LNCaP clone FGC (cell line): ENCODE results near the gene IFI30.

Experiments
- DNase-seq: peaks from one replicate; pipeline ENCODE4 v3.0.0-alpha.2; 2011; ENCODE audit warnings: low read depth
- H3K4me3 ChIP-seq: 2 replicates; pipeline ENCODE4 v1.5.1; 2011; ENCODE audit warnings: mild to moderate bottlenecking, low read depth, low read length, control low read depth
- TF ChIP-seq, protein P1 (sequence below): IDR thresholded peaks from 2 replicates; pipeline ENCODE4 v1.5.1; 2012; ENCODE audit warnings: mild to moderate bottlenecking; ENCODE audit not compliant: control insufficient read depth, insufficient read depth; ENCODE audit errors: extremely low read depth

IFI30 gene

DNA sequence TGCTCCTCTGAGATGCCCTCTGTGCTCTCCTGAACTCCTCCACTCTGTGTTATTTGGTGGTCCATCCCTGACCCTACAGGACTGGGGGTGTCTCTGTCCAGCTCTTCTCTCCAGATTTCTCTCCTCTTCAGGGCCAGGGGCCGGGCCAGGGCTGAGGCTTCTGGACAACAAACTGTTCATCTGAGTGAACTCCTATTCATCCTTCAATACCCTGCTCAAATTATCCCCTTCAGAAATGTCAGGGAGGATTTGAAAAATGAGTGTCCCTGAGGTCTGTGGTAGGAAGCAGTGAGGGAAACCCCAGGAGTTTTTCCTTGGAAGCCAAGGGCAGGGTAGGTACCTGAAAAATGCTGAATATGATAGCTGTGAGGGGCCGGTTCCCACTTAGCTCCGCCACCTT lies 45.0 kb downstream of the IFI30 start:
- H3K4me3 ChIP-seq, result no peak overlapping the region
- TF ChIP-seq, protein P1, sequence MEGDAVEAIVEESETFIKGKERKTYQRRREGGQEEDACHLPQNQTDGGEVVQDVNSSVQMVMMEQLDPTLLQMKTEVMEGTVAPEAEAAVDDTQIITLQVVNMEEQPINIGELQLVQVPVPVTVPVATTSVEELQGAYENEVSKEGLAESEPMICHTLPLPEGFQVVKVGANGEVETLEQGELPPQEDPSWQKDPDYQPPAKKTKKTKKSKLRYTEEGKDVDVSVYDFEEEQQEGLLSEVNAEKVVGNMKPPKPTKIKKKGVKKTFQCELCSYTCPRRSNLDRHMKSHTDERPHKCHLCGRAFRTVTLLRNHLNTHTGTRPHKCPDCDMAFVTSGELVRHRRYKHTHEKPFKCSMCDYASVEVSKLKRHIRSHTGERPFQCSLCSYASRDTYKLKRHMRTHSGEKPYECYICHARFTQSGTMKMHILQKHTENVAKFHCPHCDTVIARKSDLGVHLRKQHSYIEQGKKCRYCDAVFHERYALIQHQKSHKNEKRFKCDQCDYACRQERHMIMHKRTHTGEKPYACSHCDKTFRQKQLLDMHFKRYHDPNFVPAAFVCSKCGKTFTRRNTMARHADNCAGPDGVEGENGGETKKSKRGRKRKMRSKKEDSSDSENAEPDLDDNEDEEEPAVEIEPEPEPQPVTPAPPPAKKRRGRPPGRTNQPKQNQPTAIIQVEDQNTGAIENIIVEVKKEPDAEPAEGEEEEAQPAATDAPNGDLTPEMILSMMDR, result no peak
- DNase-seq, result no peak

GRCh38 chr19:18219911-18220631 lies 46.5 kb downstream of the IFI30 start:
- H3K4me3 ChIP-seq, result no peak overlapping the region
- TF ChIP-seq, protein P1, result no peak
- DNase-seq, result no peak

- no peak for DNase-seq
- no peak overlapping the region for H3K4me3 ChIP-seq
- TF ChIP-seq, protein P1, result no peak
Observed at GRCh38 chr19:18220632-18221275, 47.1 kb downstream of the IFI30 start.

GRCh38 chr19:18221815-18222725 lies 48.5 kb downstream of the IFI30 start:
- no peak for DNase-seq
- no peak overlapping the region for H3K4me3 ChIP-seq

DNA sequence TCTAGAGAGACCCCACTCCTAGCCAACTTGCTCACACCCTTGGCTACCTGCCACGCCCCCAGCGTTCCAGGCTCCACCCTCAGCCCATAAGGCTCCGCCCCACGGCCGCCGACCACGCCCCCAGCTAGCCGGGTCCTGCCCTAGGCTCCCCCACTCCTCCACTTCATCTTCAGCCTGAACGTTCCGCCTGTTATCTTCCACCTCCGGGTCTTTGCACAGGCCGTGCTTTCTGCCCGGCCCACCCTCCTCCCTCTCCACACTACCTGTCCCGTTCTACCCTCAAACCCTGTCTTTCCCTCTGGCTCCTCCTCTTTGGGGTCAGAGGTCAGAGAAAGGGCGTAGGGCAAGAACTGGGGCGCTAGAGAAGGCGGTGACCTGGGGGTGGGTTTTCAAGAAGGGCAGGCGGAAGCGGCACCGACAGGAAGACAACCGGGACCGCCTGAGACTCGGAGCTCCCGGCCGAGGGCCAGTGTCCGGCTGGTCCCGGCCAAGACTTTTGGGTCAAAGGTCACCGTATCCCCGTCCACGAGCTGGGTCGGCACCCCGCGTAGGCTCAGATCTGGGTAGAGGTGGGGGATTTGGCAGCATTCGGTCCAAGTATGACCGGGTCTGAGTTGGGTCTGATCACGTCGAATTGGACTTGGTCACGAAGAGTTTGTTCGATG lies 50.4 kb downstream of the IFI30 start:
- DNase-seq, result no peak
- TF ChIP-seq, protein P1, result no peak
- H3K4me3 ChIP-seq, result peak overlapping the region; percentile 45

More at GRCh38 chr19:18221815-18222725, 48.5 kb downstream of the IFI30 start:
- TF ChIP-seq, protein P1, result no peak
